ENCODE data around the gene MAPK8. TPM values are rescaled to one million over a fixed set of nuclear protein-coding genes. Genes with fewer than 3 reads are reported as not detected.

MAPK8 gene
- total RNA-seq, 1 donor from 2014 or later, result 57.1 TPM

DNA sequence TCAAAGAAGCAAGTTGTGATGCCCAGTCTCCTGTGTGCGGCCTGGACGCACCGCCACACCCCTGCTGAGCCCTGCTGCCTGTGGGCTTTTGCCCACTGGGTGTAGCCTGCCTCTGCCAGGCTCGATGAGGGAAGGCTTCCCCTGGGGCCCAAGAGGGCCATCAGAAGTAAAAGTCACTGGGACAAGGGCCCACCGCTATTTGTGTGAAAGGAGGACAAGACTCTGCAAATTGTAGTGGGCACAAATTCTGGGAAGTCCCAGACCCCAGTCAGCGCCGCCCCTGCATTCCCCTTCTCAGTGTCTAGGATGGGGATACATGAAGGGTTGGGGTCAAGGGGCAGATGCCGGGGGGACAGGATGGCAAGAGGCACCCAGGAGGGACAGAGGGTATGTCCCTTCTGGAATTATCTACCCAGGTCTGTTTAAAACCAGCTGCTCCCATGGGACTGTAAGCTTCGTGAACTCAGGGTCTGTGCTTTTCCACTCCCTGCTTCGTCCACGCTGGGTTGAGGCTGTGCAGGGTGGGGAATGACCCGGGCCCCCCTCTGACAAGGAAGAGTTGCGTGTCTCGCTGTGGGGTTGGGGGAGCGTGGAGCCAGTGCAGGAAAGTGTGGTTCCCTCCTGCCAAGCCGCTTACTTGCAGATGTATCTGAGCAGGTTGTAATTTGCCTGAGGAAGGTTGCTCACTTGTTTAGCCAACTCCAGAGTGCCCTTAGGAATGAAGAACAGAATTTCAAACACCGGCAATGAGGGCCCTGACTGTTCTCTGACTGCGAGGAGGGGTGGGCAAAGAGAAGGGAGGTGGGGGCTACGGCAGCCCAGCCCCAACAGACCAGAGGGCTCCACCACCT, 147.2 kb downstream of the MAPK8 start:
- Mint-ChIP-seq H3K4me1 (ENCODE audit: unreplicated experiment) (peaks cover 5% of the 10 kb centered on the region), H3K9me3 (ENCODE audit: unreplicated experiment) (no peaks in the 10 kb centered on the region), H3K36me3 (ENCODE audit: unreplicated experiment) (no peaks in the 10 kb centered on the region), H3K27me3 (ENCODE audit: unreplicated experiment) (no peaks in the 10 kb centered on the region), H3K27ac (ENCODE audit: unreplicated experiment) (no peak overlapping the region), H3K4me3 (ENCODE audit: unreplicated experiment) (no peak overlapping the region)
- peak; percentile 73 for DNase-seq (ENCODE audit: extremely low spot score, unreplicated experiment)
- TF ChIP-seq, protein P1, sequence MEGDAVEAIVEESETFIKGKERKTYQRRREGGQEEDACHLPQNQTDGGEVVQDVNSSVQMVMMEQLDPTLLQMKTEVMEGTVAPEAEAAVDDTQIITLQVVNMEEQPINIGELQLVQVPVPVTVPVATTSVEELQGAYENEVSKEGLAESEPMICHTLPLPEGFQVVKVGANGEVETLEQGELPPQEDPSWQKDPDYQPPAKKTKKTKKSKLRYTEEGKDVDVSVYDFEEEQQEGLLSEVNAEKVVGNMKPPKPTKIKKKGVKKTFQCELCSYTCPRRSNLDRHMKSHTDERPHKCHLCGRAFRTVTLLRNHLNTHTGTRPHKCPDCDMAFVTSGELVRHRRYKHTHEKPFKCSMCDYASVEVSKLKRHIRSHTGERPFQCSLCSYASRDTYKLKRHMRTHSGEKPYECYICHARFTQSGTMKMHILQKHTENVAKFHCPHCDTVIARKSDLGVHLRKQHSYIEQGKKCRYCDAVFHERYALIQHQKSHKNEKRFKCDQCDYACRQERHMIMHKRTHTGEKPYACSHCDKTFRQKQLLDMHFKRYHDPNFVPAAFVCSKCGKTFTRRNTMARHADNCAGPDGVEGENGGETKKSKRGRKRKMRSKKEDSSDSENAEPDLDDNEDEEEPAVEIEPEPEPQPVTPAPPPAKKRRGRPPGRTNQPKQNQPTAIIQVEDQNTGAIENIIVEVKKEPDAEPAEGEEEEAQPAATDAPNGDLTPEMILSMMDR (IDR thresholded peaks at IDR 0.05), result no peak

DNA sequence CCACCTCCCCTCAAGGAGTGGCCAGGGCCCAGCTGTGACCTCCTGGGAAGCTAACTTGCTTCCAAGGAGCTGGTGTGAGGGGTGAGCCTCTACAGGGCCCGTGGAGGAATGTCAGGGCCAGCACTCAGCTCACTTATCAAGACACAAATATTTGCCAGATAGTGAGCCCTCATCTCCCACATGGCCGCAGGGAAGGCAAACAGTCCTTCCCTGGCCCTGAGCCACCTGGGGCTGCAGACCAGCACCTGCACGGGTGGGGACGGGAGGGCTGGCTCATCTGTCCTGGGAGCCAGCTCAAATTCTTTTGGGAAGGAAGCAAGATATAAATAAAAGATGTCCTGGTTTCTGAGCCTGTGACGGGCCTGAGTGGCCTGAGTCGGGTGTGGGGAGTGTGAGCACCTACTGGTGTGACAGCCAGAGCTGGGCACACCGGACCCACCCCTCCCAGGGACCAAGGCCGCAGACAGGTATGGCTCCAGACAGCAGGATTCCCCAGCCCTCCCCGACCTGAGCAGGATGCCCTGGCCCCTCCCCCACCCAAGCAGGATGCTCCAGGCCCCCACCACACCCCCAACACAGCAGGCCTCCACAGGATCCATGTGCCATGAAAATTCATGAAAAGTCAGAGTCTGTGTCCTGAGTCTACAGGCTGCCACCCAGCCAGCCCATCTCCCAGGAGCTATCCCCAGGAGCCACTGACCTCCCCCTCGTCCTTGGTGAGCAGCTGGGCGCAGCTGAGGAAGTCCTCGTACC, 148.0 kb downstream of the MAPK8 start:
- H3K27ac Mint-ChIP-seq (ENCODE audit: unreplicated experiment), result no peak overlapping the region
- DNase-seq (ENCODE audit: extremely low spot score, unreplicated experiment), result peak; percentile 79

DNA sequence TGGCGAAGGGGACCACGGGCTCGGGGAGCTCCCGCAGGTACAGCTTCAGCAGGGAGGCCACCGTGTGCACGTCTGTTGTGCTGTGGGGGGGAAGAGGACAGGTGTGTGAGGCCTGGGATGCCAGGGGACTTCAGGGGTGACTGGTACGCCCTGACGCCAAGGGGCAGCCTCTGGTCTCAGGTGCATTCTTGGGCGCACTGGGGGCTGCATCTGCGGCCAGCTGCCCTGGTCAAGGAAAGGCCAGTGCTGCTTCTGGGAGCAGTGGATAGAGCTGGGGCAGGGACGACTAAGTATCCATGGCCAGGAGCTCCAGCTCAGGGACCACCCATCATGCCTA, 148.5 kb downstream of the MAPK8 start:
- Mint-ChIP-seq H3K36me3 (ENCODE audit: unreplicated experiment) (no peaks in the 10 kb centered on the region), H3K4me1 (ENCODE audit: unreplicated experiment) (peaks cover 5% of the 10 kb centered on the region), H3K9me3 (ENCODE audit: unreplicated experiment) (no peaks in the 10 kb centered on the region), H3K27ac (ENCODE audit: unreplicated experiment) (no peak overlapping the region), H3K4me3 (ENCODE audit: unreplicated experiment) (no peak overlapping the region), H3K27me3 (ENCODE audit: unreplicated experiment) (no peaks in the 10 kb centered on the region)
- TF ChIP-seq, protein P1 (IDR thresholded peaks at IDR 0.05), result no peak
- DNase-seq (ENCODE audit: extremely low spot score, unreplicated experiment), result peak; percentile 66

More for the DNA sequence above, 148.0 kb downstream of the MAPK8 start:
- H3K9me3 Mint-ChIP-seq (ENCODE audit: unreplicated experiment), result no peaks in the 10 kb centered on the region
- no peaks in the 10 kb centered on the region for H3K27me3 Mint-ChIP-seq (ENCODE audit: unreplicated experiment)
- TF ChIP-seq, protein P1 (IDR thresholded peaks at IDR 0.05), result no peak
- H3K4me3 Mint-ChIP-seq (ENCODE audit: unreplicated experiment), result no peak overlapping the region
- peaks cover 5% of the 10 kb centered on the region for H3K4me1 Mint-ChIP-seq (ENCODE audit: unreplicated experiment)
- H3K36me3 Mint-ChIP-seq (ENCODE audit: unreplicated experiment), result no peaks in the 10 kb centered on the region

DNA sequence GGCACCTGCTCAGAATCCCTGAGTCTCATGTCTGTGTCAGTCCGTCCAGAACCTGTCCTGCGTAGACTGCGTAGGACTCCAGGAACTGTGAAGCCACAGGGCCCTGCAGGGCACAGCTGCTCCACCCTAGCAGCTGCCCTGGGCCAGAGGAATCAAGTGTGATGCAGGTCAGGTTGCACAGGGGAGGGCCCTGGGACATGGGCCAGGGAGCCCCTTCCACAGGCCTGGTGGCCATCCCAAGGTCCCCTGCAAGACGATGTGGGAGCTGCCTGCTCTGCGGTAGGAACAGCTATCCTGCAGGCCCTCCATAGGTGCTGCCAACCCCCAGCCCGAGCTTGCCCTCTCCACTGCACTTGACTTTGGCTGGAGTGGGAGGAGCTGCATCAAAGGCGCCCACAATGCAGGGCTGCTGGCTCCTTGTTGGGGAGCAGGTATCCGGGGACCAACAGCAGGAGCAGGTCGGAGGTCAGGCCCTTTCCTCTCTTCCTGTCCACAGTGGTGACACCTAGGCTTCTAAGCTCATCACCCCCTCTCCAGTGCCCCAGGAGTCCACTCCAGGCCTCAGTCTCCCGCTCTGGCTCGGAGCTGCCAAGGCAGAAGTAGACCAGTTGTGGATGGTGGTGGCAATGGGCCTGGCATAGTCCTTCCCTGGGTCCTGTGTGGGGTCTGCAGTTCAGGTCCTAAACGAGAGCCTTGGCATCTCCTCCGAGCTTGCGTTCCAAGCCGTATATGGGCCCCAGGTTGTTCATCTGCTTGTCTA, 149.1 kb downstream of the MAPK8 start:
- H3K27me3 Mint-ChIP-seq (ENCODE audit: unreplicated experiment), result no peaks in the 10 kb centered on the region
- H3K9me3 Mint-ChIP-seq (ENCODE audit: unreplicated experiment), result no peaks in the 10 kb centered on the region
- no peak overlapping the region for H3K27ac Mint-ChIP-seq (ENCODE audit: unreplicated experiment)
- H3K36me3 Mint-ChIP-seq (ENCODE audit: unreplicated experiment), result no peaks in the 10 kb centered on the region
- H3K4me3 Mint-ChIP-seq (ENCODE audit: unreplicated experiment), result no peak overlapping the region
- H3K4me1 Mint-ChIP-seq (ENCODE audit: unreplicated experiment), result peaks cover 5% of the 10 kb centered on the region
- TF ChIP-seq, protein P1 (IDR thresholded peaks at IDR 0.05), result no peak
- DNase-seq (ENCODE audit: extremely low spot score, unreplicated experiment), result peak; percentile 81
